Testis (tissue), 3 donors: ENCODE measurements around the gene AFAP1. TPM values are rescaled to one million over a fixed set of nuclear protein-coding genes. Genes with fewer than 3 reads are reported as not detected.

ENCODE experiments used
- DNase-seq: peaks from one replicate; pipeline ENCODE4 v3.0.0-alpha.2; 2019
- H3K27ac ChIP-seq, 2 donors: fragments of 200-600 bp; sonication (generic); one replicate each; pipeline ENCODE4 v1.5.1; 2019
- H3K27me3 ChIP-seq: fragments of 200-600 bp; sonication (generic); one replicate; pipeline ENCODE4 v1.5.1; 2019
- H3K36me3 ChIP-seq: fragments of 200-600 bp; sonication (generic); one replicate; pipeline ENCODE4 v1.5.1; 2017; ENCODE audit warnings: low read depth; ENCODE audit errors: missing control alignments
- H3K4me1 ChIP-seq: fragments of 200-600 bp; sonication (generic); one replicate; pipeline ENCODE4 v1.5.1; 2019
- H3K4me3 ChIP-seq, 2 donors: fragments of 200-600 bp; sonication (generic); one replicate each; pipeline ENCODE4 v1.5.1; 2017 to 2019
- H3K9me3 ChIP-seq: fragments of 200-600 bp; sonication (generic); one replicate; pipeline ENCODE4 v1.5.1; 2017
- POLR2A ChIP-seq: fragments of 450-650 bp; IDR thresholded peaks from one replicate; pipeline ENCODE4 v1.6.1; 2017; ENCODE audit warnings: antibody characterized with exemption, mild to moderate bottlenecking, moderate library complexity
- WGBS, 2 donors: methylation state at CpG; one replicate each; pipeline ENCODE4 v1.1.5; 2018; 5-methylcytosine and 5-hydroxymethylcytosine counted together
- intact Hi-C: fragments of 100-400 bp; cut with DNase I; formaldehyde crosslinking; loops from one replicate; pipeline ENCODE4 v1.15.1; 2023; ENCODE audit warnings: low total_unique reads
- polyA plus RNA-seq: library from polyadenylated mRNA; stranded (reverse); fragments of 350-450 nt; fragmentation: Illumina TruSeq; extraction: RNeasy Lipid Tissue Mini Kit (QIAGEN cat#74804); gene quantifications from one replicate; pipeline ENCODE4 v1.2.3, GENCODE V29; 2014; ENCODE audit warnings: low read depth, low replicate concordance; ENCODE audit not compliant: insufficient read depth
- total RNA-seq, 2 donors: library from RNA; depleted of rRNA; stranded (reverse); fragments of >200 nt; gene quantifications; one replicate each; pipeline ENCODE4 v1.2.3, GENCODE V29; 2016
- TF ChIP-seq, protein P1 (sequence below), 3 experiments: fragments of 450-650 bp in 2 of 3; fragments of 200-600 bp in 1 of 3; sonication (generic) in 1 of 3; IDR thresholded peaks; one replicate each; pipeline ENCODE4 v1.5.1; 2016 to 2019; ENCODE audit warnings: antibody characterized with exemption in 3 of 3, mild to moderate bottlenecking in 2 of 3, moderate library complexity in 1 of 3

AFAP1 gene
- total and polyA plus RNA-seq, 3 donors from 2014 or later: 23.1 to 52.4 (median 51.4) TPM

- H3K9me3 ChIP-seq: no peaks in the 10 kb centered on the region
- TF ChIP-seq, protein P1, sequence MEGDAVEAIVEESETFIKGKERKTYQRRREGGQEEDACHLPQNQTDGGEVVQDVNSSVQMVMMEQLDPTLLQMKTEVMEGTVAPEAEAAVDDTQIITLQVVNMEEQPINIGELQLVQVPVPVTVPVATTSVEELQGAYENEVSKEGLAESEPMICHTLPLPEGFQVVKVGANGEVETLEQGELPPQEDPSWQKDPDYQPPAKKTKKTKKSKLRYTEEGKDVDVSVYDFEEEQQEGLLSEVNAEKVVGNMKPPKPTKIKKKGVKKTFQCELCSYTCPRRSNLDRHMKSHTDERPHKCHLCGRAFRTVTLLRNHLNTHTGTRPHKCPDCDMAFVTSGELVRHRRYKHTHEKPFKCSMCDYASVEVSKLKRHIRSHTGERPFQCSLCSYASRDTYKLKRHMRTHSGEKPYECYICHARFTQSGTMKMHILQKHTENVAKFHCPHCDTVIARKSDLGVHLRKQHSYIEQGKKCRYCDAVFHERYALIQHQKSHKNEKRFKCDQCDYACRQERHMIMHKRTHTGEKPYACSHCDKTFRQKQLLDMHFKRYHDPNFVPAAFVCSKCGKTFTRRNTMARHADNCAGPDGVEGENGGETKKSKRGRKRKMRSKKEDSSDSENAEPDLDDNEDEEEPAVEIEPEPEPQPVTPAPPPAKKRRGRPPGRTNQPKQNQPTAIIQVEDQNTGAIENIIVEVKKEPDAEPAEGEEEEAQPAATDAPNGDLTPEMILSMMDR (IDR thresholded peaks at IDR 0.05): no peak
- no peak for TF ChIP-seq POLR2A
- intact Hi-C loops: no loop called here
- peak overlapping the region in 1 of 2 donors; percentile 13 for H3K27ac ChIP-seq
- peaks cover 16% of the 10 kb centered on the region for H3K4me1 ChIP-seq
- no peak for DNase-seq
- no peak overlapping the region for H3K4me3 ChIP-seq
- no peaks in the 10 kb centered on the region for H3K36me3 ChIP-seq
- no peaks in the 10 kb centered on the region for H3K27me3 ChIP-seq
- WGBS, 2 donors: 76 to 83% methylated on average over 11 of the region's 11 CpGs
Observed at GRCh38 chr4:7820031-7820818, 119.4 kb downstream of the AFAP1 start.

- Histone ChIP-seq H3K4me1 (peaks cover 16% of the 10 kb centered on the region), H3K9me3 (no peaks in the 10 kb centered on the region), H3K27me3 (no peaks in the 10 kb centered on the region), H3K36me3 (no peaks in the 10 kb centered on the region), H3K4me3 (no peak overlapping the region), H3K27ac (peak overlapping the region in 1 of 2 donors; percentile 13)
- TF ChIP-seq POLR2A: no peak
- TF ChIP-seq, protein P1 (IDR thresholded peaks at IDR 0.05): no peak
- intact Hi-C loops: no loop called here
- no peak for DNase-seq
- WGBS, 2 donors: 94 to 96% methylated on average over 9 of the region's 9 CpGs
Observed at GRCh38 chr4:7819446-7819845, 120.2 kb downstream of the AFAP1 start.

- Histone ChIP-seq H3K36me3 (no peaks in the 10 kb centered on the region), H3K9me3 (no peaks in the 10 kb centered on the region), H3K27ac (peak overlapping the region in 1 of 2 donors; percentile 43), H3K4me1 (peaks cover 11% of the 10 kb centered on the region), H3K27me3 (no peaks in the 10 kb centered on the region), H3K4me3 (no peak overlapping the region)
- intact Hi-C loops: no loop called here
- 52 to 67% methylated on average over 5 of the region's 5 CpGs for WGBS, 2 donors
- DNase-seq: peak; percentile 64
- TF ChIP-seq POLR2A: no peak
- TF ChIP-seq, protein P1 (IDR thresholded peaks at IDR 0.05): no peak
Observed at GRCh38 chr4:7818399-7818911, 121.2 kb downstream of the AFAP1 start.

DNA sequence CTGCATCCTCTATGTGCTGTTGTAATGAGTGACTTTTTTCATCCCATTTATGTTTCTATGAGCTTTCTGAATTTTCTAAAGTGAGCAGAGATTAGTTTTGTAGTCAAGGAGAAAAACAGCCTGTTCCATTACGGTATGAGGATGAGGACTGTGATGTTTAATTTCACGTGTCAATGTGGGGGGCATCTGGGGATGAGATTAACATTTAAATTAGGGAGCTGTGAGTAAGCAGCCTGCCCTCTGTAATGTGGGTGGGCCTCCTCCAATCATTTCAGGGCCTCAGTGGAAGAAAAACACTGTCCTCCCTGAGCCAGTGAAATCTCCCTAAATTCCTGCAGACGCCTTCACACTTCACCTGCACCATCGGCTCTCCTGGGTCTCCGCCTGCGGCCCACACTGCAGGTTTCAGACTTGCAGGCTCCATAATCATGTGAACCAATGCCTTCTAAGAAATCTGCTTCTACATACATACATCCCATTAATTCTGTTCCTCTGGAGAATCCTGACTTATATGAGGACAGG is 121.7 kb downstream of the AFAP1 start:
- TF ChIP-seq, protein P1 (IDR thresholded peaks at IDR 0.05): no peak
- TF ChIP-seq POLR2A: no peak
- WGBS, 2 donors: 56 to 62% methylated on average over 6 of the region's 6 CpGs
- Histone ChIP-seq H3K4me1 (peaks cover 10% of the 10 kb centered on the region), H3K36me3 (no peaks in the 10 kb centered on the region), H3K9me3 (no peaks in the 10 kb centered on the region), H3K27me3 (no peaks in the 10 kb centered on the region), H3K27ac (peak overlapping the region in 1 of 2 donors; percentile 43), H3K4me3 (no peak overlapping the region)
- intact Hi-C loops: no loop called here
- no peak for DNase-seq
